ENCODE measurements around the gene ZIC1.

Gene ZIC1

DNA sequence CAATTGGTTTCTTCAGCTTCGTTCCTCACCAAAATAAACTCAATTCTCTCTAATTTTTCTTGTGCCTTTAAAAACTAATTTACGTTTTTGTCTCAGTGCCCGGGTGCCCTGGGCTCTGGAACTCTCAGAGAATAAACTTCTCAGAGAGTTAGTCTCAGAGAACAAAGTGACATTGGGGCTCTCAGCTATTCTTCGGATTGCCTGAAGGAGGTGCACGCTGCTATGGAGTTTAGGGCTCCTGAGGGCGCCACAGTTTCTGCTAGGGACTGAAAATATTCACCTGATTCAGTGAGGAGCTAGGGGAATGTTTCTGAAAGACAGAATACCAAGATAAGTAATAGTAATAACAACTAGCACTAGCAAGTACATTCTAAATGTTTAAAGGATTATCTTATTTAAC is 25.5 kb upstream of the ZIC1 start:
- no peak overlapping the region for H3K27ac ChIP-seq (ENCODE audit: low read depth, low read length)
- no peak overlapping the region for H3K18ac ChIP-seq (ENCODE audit: low read length)
- H2AK5ac ChIP-seq (ENCODE audit: low read length): no peak overlapping the region
- H4K8ac ChIP-seq (ENCODE audit: low read depth, low read length): no peak overlapping the region
- H3K4ac ChIP-seq (ENCODE audit: low read depth, low read length): no peak overlapping the region
- H3K4me3 ChIP-seq (ENCODE audit: low read length): no peak overlapping the region
- no peak overlapping the region for H4K5ac ChIP-seq (ENCODE audit: low read length)
- H3K4me1 ChIP-seq (ENCODE audit: control insufficient read depth, low read depth, low read length): no peaks in the 10 kb centered on the region
- no peak for DNase-seq
- no peak overlapping the region for H2BK5ac ChIP-seq (ENCODE audit: low read length)
- no peak overlapping the region for H2BK15ac ChIP-seq (replicated peaks; ENCODE audit: low read depth)
- no peak overlapping the region for H3K9ac ChIP-seq (ENCODE audit: low read length)
- H3K4me2 ChIP-seq (ENCODE audit: low read length): no peak overlapping the region
- H3K79me1 ChIP-seq (ENCODE audit: low read length): no peaks in the 10 kb centered on the region
- no peak overlapping the region for H3K56ac ChIP-seq (ENCODE audit: low read length)
- no peak overlapping the region for H2BK120ac ChIP-seq (ENCODE audit: low read depth, low read length)
- H3K79me2 ChIP-seq (ENCODE audit: control insufficient read depth, insufficient read depth, low read length): no peaks in the 10 kb centered on the region
- no CpG with 5 or more reads among the region's 6 CpGs for WGBS (ENCODE audit: extremely low coverage, insufficient coverage, low lambda C conversion rate)
- peaks cover 72% of the 10 kb centered on the region for H3K27me3 ChIP-seq (ENCODE audit: insufficient read depth, low read length, poor library complexity)
- no peak overlapping the region for H3K23ac ChIP-seq (ENCODE audit: low read length)
- H3K36me3 ChIP-seq (ENCODE audit: control insufficient read depth, insufficient read depth, low read length): no peaks in the 10 kb centered on the region

DNA sequence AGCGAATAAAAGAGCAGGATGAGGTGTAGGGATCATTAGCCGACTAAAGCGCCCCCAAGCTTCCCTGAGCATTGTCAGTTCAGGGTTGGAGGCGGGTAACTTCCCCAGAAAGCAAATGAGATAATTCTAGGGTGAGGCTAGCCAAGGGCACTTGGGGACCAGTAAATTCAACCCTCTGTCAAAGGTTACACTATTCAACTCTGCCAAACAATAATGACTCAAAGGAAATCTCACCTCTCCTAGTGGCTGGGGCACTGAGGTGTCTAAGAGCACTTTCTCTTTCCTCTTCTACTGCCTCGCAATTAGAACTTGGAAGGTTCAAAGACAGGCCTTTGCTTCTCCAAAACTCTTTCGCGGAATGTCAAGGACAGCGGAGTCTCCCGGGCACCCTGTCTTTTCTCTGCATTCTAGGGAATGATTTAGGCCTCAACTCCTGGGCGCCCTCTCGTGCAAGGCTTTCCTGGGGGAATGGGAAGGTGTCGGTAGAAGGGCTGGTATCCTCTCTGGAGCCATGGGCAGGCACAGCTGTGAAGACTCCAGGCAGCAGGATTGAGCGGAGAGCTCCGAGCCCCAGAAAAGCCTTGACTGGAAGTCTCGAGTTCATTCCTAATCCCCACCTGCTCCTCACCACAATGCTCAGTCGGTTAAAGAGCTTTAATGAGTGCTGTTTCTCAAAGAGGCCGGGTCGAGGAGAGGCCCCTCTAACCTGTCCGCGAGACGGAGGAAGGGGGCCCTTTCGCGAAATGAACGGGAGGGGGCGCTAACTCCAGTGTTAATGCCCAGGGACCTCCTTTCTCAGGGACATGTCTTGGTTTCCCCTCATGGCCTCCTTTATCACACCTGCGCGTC is 24.7 kb upstream of the ZIC1 start:
- Histone ChIP-seq H3K4me2 (ENCODE audit: low read length) (peak overlapping the region; percentile 38), H2BK120ac (ENCODE audit: low read depth, low read length) (no peak overlapping the region), H3K18ac (ENCODE audit: low read length) (no peak overlapping the region), H3K4me3 (ENCODE audit: low read length) (no peak overlapping the region), H3K27ac (ENCODE audit: low read depth, low read length) (no peak overlapping the region), H3K9ac (ENCODE audit: low read length) (no peak overlapping the region), H4K8ac (ENCODE audit: low read depth, low read length) (no peak overlapping the region), H3K79me2 (ENCODE audit: control insufficient read depth, insufficient read depth, low read length) (no peaks in the 10 kb centered on the region), H2AK5ac (ENCODE audit: low read length) (no peak overlapping the region), H3K79me1 (ENCODE audit: low read length) (no peaks in the 10 kb centered on the region), H3K36me3 (ENCODE audit: control insufficient read depth, insufficient read depth, low read length) (no peaks in the 10 kb centered on the region), H2BK5ac (ENCODE audit: low read length) (no peak overlapping the region), H3K56ac (ENCODE audit: low read length) (no peak overlapping the region), H3K4ac (ENCODE audit: low read depth, low read length) (no peak overlapping the region), H2BK15ac (replicated peaks; ENCODE audit: low read depth) (no peak overlapping the region), H4K5ac (ENCODE audit: low read length) (no peak overlapping the region), H3K27me3 (ENCODE audit: insufficient read depth, low read length, poor library complexity) (peaks cover 73% of the 10 kb centered on the region), H3K4me1 (ENCODE audit: control insufficient read depth, low read depth, low read length) (no peaks in the 10 kb centered on the region), H3K23ac (ENCODE audit: low read length) (no peak overlapping the region)
- no CpG with 5 or more reads among the region's 27 CpGs for WGBS (ENCODE audit: extremely low coverage, insufficient coverage, low lambda C conversion rate)
- DNase-seq: peak; percentile 77

DNA sequence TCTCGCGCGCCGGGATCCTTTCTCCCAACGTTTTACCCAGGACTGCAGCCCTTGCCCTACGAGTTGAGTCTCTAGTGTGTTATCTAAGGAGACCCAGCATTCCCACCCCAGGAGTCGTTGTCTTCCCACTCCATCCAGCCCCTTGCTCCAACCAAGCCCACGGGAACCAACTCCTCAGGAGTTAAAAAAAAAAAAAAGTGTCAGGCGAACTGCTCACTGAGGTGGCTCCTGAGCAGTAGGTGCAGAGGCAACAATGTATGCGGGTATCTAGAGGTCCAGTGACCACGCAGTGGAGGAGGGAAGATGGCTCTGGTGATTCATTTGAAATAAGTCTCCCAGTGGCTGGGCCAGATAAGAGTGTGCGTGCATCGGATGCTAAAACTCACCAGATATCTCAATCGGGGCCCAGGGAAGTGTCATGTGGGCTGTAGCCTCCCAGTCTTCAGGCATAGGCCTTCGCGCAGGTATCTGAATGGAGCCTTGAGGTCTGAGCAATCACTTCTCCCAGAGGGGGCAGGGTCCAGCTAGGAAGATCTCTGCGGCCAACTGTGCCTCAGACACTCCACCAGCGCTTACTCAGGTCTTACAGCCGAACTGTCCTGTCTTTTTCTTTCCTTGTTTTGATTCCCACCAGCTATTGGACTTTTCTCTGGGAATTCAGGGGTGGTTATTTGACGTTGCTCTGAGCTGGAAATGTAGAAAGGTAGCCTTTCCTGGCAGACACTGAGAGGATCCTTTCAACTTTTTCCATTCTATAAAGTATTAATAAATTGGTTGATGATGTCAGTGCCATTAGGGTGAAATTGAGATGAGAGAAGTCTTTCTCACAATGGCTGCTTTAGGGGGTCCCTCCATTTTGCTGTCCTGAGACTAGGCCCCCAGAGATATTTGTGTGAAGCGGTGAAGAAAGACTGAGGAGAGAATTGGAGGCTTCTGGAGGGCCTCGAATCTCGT is 23.8 kb upstream of the ZIC1 start:
- Histone ChIP-seq H3K56ac (ENCODE audit: low read length) (no peak overlapping the region), H2BK120ac (ENCODE audit: low read depth, low read length) (no peak overlapping the region), H3K4me1 (ENCODE audit: control insufficient read depth, low read depth, low read length) (no peaks in the 10 kb centered on the region), H2BK15ac (replicated peaks; ENCODE audit: low read depth) (no peak overlapping the region), H3K4me3 (ENCODE audit: low read length) (no peak overlapping the region), H3K18ac (ENCODE audit: low read length) (no peak overlapping the region), H3K4me2 (ENCODE audit: low read length) (no peak overlapping the region), H3K27ac (ENCODE audit: low read depth, low read length) (no peak overlapping the region), H3K23ac (ENCODE audit: low read length) (no peak overlapping the region), H2BK5ac (ENCODE audit: low read length) (no peak overlapping the region), H4K5ac (ENCODE audit: low read length) (no peak overlapping the region), H3K4ac (ENCODE audit: low read depth, low read length) (no peak overlapping the region), H3K36me3 (ENCODE audit: control insufficient read depth, insufficient read depth, low read length) (no peaks in the 10 kb centered on the region), H2AK5ac (ENCODE audit: low read length) (no peak overlapping the region), H3K79me2 (ENCODE audit: control insufficient read depth, insufficient read depth, low read length) (no peaks in the 10 kb centered on the region), H4K8ac (ENCODE audit: low read depth, low read length) (no peak overlapping the region), H3K79me1 (ENCODE audit: low read length) (no peaks in the 10 kb centered on the region), H3K9ac (ENCODE audit: low read length) (no peak overlapping the region), H3K27me3 (ENCODE audit: insufficient read depth, low read length, poor library complexity) (peaks cover 73% of the 10 kb centered on the region)
- no CpG with 5 or more reads among the region's 23 CpGs for WGBS (ENCODE audit: extremely low coverage, insufficient coverage, low lambda C conversion rate)
- no peak for DNase-seq

DNA sequence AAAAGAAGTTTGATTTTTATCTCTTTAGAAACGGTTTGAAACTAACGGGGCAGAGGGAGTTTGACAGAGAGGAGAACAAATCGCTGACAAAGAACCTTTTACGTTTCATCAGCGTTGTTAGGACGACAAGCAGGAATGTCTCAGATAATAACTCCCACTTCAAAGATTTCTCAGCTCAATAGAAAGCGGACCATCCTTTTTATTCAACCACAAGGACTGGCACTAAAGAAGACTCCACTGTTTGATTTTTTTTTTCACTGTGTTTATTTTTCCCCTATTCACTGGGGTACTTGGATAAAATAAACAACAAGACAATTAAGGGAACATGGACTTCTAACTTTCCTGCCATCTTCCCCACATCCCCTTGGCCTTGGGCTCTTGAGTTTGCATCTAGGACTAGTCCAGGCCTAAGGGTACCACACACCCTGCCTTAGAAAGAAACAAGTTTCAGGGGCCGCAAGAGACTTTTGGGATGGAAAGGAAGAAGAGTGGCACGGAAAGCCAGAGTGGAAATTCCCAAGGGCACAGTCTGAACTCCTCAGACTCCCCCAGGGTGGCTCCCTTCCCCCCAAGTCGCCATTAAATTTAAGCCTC is 21.8 kb upstream of the ZIC1 start:
- Histone ChIP-seq H2BK120ac (ENCODE audit: low read depth, low read length) (no peak overlapping the region), H3K56ac (ENCODE audit: low read length) (no peak overlapping the region), H3K4me1 (ENCODE audit: control insufficient read depth, low read depth, low read length) (peaks cover 2% of the 10 kb centered on the region), H3K36me3 (ENCODE audit: control insufficient read depth, insufficient read depth, low read length) (no peaks in the 10 kb centered on the region), H3K79me2 (ENCODE audit: control insufficient read depth, insufficient read depth, low read length) (no peaks in the 10 kb centered on the region), H3K27me3 (ENCODE audit: insufficient read depth, low read length, poor library complexity) (peaks cover 69% of the 10 kb centered on the region), H2BK15ac (replicated peaks; ENCODE audit: low read depth) (no peak overlapping the region), H3K27ac (ENCODE audit: low read depth, low read length) (no peak overlapping the region), H3K18ac (ENCODE audit: low read length) (no peak overlapping the region), H3K23ac (ENCODE audit: low read length) (no peak overlapping the region), H4K5ac (ENCODE audit: low read length) (no peak overlapping the region), H2AK5ac (ENCODE audit: low read length) (no peak overlapping the region), H3K4me3 (ENCODE audit: low read length) (no peak overlapping the region), H3K4ac (ENCODE audit: low read depth, low read length) (no peak overlapping the region), H3K9ac (ENCODE audit: low read length) (no peak overlapping the region), H3K4me2 (ENCODE audit: low read length) (no peak overlapping the region), H2BK5ac (ENCODE audit: low read length) (no peak overlapping the region), H4K8ac (ENCODE audit: low read depth, low read length) (no peak overlapping the region), H3K79me1 (ENCODE audit: low read length) (no peaks in the 10 kb centered on the region)
- DNase-seq: no peak
- no CpG with 5 or more reads among the region's 10 CpGs for WGBS (ENCODE audit: extremely low coverage, insufficient coverage, low lambda C conversion rate)

DNA sequence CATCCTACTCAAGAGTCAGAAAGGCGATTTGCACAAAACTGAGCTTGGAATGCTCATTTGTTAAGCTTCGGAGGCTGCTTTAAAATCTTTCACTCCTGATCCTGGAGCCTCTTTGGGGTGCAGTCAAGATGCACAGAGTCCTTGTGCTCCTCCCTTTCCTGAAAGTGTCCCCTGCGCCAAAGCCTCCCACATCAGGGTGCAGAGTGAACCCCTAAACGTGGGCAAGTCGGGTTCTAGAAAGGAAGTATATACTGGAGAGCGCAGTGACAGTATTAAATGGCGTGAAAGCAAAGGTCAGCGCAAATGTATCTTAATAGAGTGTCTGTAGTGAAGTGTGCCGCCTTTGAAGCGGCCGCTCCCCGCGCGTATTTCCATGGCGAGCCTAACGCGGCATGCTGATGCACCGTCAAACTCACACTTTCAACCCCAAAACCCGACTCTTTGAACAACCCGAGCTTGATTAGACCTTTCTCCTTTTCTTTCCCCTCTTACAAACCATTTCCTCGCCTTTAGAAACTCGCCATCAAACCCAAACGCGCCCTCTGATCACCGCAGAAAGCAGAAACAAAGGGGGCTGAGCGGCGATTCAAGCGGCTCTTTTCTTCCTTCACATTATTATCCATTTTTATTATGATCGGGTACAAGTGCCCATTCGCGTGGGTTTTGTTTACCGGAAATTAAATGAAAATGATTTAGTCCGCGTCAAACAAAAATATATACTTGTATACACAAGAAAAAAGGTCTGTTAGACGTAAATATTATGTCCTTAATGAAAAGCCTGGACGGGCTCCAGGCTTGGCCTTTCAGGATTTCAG is 21.1 kb upstream of the ZIC1 start:
- H3K4ac ChIP-seq (ENCODE audit: low read depth, low read length): no peak overlapping the region
- no peak overlapping the region for H4K8ac ChIP-seq (ENCODE audit: low read depth, low read length)
- no peaks in the 10 kb centered on the region for H3K79me1 ChIP-seq (ENCODE audit: low read length)
- H3K4me1 ChIP-seq (ENCODE audit: control insufficient read depth, low read depth, low read length): peaks cover 4% of the 10 kb centered on the region
- no peaks in the 10 kb centered on the region for H3K36me3 ChIP-seq (ENCODE audit: control insufficient read depth, insufficient read depth, low read length)
- no peak overlapping the region for H3K18ac ChIP-seq (ENCODE audit: low read length)
- peaks cover 65% of the 10 kb centered on the region for H3K27me3 ChIP-seq (ENCODE audit: insufficient read depth, low read length, poor library complexity)
- H2BK120ac ChIP-seq (ENCODE audit: low read depth, low read length): no peak overlapping the region
- no peak overlapping the region for H2AK5ac ChIP-seq (ENCODE audit: low read length)
- no peak overlapping the region for H3K56ac ChIP-seq (ENCODE audit: low read length)
- no peak overlapping the region for H3K27ac ChIP-seq (ENCODE audit: low read depth, low read length)
- no peak for DNase-seq
- no peak overlapping the region for H3K4me2 ChIP-seq (ENCODE audit: low read length)
- WGBS (ENCODE audit: extremely low coverage, insufficient coverage, low lambda C conversion rate): no CpG with 5 or more reads among the region's 36 CpGs
- H2BK15ac ChIP-seq (replicated peaks; ENCODE audit: low read depth): no peak overlapping the region
- no peak overlapping the region for H3K23ac ChIP-seq (ENCODE audit: low read length)
- no peak overlapping the region for H3K4me3 ChIP-seq (ENCODE audit: low read length)
- no peak overlapping the region for H3K9ac ChIP-seq (ENCODE audit: low read length)
- H4K5ac ChIP-seq (ENCODE audit: low read length): no peak overlapping the region
- no peak overlapping the region for H2BK5ac ChIP-seq (ENCODE audit: low read length)
- H3K79me2 ChIP-seq (ENCODE audit: control insufficient read depth, insufficient read depth, low read length): no peaks in the 10 kb centered on the region

All from mesendoderm (in vitro differentiated cells).